Progenitor cell of endocrine pancreas (in vitro differentiated cells): ENCODE data around the gene PRAMEF5. TPM values are rescaled to one million over a fixed set of nuclear protein-coding genes. Genes with fewer than 3 reads are reported as not detected.
"Not testable (repeated sequence)": the region's sequence is repeated elsewhere in the genome, so short reads cannot be mapped to it uniquely, and the experiment has no call there.

Experiments
- DNase-seq: peaks from one replicate; pipeline ENCODE4 v3.0.0; 2021; ENCODE audit warnings: low spot score; ENCODE audit not compliant: unreplicated experiment
- H3K27ac Mint-ChIP-seq: 2 replicates; pipeline ENCODE4 v1.8.0; 2021; ENCODE audit warnings: mild to moderate bottlenecking, moderate library complexity, mixed read lengths
- H3K27me3 Mint-ChIP-seq: 2 replicates; pipeline ENCODE4 v1.8.0; 2021; ENCODE audit warnings: mixed read lengths
- H3K36me3 Mint-ChIP-seq: 2 replicates; pipeline ENCODE4 v1.8.0; 2022; ENCODE audit warnings: mixed read lengths; ENCODE audit not compliant: insufficient read depth
- H3K4me1 Mint-ChIP-seq: 2 replicates; pipeline ENCODE4 v1.8.0; 2021; ENCODE audit warnings: low read depth, mixed read lengths
- H3K4me3 Mint-ChIP-seq: 2 replicates; pipeline ENCODE4 v1.8.0; 2021; ENCODE audit warnings: low read depth, mild to moderate bottlenecking, moderate library complexity, mixed read lengths
- H3K9me3 Mint-ChIP-seq: 2 replicates; pipeline ENCODE4 v1.8.0; 2021; ENCODE audit warnings: low read depth, mixed read lengths
- total RNA-seq: library from RNA; stranded (reverse); gene quantifications from 2 replicates; pipeline ENCODE4 v1.2.1, GENCODE V29; 2021

The PRAMEF5 gene
- total RNA-seq, 1 donor from 2014 or later = not detected

DNA sequence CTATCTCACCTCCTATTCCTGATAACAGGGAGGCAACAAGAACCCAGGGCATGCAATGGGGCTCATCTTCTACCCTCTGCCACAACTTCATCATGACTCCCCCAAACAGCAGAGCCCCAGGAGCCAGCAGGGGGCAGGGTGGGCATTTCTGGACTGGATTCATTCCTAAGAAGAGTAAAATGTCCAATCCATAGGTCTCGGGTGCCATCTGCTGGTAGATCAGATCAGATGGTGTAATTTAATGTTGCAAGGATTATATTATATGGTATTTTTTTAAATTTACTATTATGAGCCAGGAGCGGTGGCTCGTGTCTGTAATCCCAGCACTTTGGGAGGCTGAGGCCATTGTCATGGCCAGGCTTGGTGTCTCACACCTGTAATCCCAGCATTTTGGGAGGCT is 11.1 kb downstream of the PRAMEF5 start:
- not testable (repeated sequence) for H3K9me3 Mint-ChIP-seq, DNase-seq, H3K4me1 Mint-ChIP-seq, H3K36me3 Mint-ChIP-seq, H3K4me3 Mint-ChIP-seq, H3K27me3 Mint-ChIP-seq, H3K27ac Mint-ChIP-seq

GRCh38 chr1:13277016-13277415 is 23.0 kb downstream of the PRAMEF5 start:
- H3K36me3 Mint-ChIP-seq, H3K9me3 Mint-ChIP-seq, H3K4me1 Mint-ChIP-seq, H3K4me3 Mint-ChIP-seq, H3K27ac Mint-ChIP-seq, H3K27me3 Mint-ChIP-seq, DNase-seq: not testable (repeated sequence)

DNA sequence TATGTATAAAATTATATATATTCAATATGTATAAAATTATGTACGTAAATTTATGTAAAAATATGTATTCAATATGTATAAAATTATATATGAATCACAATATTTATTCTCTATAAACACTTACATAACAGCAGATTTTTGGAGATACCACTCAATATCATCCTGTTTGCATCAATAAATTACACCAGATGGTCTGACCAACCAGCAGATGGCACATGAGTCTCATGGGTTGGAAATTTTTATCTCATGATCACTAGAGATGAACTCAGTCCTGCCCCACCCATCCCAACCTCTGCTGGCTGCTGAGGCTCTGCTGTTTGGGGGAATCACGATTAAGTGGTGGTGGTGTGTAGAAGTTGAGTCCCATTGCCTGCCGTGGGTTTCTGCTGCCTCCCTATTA is 25.6 kb downstream of the PRAMEF5 start:
- H3K27ac Mint-ChIP-seq, H3K36me3 Mint-ChIP-seq, H3K4me1 Mint-ChIP-seq, H3K4me3 Mint-ChIP-seq, DNase-seq, H3K9me3 Mint-ChIP-seq, H3K27me3 Mint-ChIP-seq: not testable (repeated sequence)

- not testable (repeated sequence) for H3K4me1 Mint-ChIP-seq, H3K27ac Mint-ChIP-seq, H3K9me3 Mint-ChIP-seq, DNase-seq, H3K4me3 Mint-ChIP-seq, H3K27me3 Mint-ChIP-seq, H3K36me3 Mint-ChIP-seq
These were observed 31.0 kb downstream of the PRAMEF5 start, which contains the start of gene PRAMEF8 for GRCh38 chr1:13285037-13285436. TSS of gene PRAMEF8 (minus strand) at chr1:13285137. CDS start at chr1:13284091, 1,046 bp downstream.

DNA sequence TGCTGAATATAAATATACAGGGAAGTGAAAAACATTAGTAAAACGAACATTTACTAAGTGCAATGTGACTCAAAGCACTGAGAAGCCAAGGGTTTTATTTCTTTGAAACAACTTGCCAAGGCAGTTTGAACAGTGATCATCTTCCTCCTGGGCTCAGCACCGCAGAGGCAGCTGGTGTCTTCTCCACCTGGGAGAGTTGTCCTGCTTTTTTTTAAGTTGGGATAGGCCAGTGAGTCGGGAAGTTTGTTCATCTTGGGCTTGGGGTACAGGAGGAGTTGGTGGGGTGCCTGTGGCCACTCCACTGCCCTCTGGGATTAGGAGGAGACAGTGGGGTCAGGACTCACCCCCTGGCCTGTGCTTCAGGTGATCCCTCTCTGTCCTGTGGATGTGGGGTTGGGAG is 35.0 kb downstream of the PRAMEF5 start:
- not testable (repeated sequence) for H3K4me3 Mint-ChIP-seq, H3K27ac Mint-ChIP-seq, H3K4me1 Mint-ChIP-seq, H3K36me3 Mint-ChIP-seq, H3K27me3 Mint-ChIP-seq, H3K9me3 Mint-ChIP-seq, DNase-seq

DNA sequence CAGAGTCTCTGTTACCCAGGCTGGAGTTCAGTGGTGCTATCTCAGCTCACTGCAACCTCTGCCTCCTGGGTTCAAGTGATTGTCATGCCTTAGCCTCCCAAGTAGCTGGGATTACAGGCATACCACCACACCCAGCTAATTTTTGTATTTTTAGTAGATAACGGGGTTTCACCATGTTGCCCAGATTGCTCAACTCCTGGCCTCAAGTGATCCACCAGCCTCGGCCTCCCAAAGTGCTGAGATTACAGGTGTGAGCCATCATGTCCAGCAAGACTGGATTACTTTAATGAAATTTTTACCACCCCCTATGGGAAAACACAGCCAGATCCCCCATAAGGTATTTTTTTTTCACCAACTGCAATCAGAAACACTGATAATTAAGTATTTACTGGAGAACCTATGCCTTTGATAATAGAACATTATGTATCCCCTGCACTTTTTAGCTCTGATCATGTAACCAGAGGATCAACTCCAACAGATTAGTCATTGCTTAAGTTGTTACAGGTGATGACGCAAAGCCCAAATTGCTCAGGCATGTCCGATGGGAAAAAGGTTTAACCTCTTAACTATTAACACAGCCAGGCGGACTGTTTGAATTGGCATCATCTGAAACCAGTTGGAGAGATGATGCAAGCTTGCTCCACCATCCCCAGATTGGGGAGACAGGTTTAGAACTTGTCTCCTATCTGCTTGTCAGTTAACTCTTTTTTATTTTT is 43.4 kb downstream of the PRAMEF5 start:
- not testable (repeated sequence) for H3K4me3 Mint-ChIP-seq, H3K9me3 Mint-ChIP-seq, H3K27ac Mint-ChIP-seq, H3K4me1 Mint-ChIP-seq, H3K27me3 Mint-ChIP-seq, H3K36me3 Mint-ChIP-seq, DNase-seq

- not testable (repeated sequence) for H3K9me3 Mint-ChIP-seq
These were observed 44.7 kb downstream of the PRAMEF5 start for GRCh38 chr1:13298699-13299098.

DNA sequence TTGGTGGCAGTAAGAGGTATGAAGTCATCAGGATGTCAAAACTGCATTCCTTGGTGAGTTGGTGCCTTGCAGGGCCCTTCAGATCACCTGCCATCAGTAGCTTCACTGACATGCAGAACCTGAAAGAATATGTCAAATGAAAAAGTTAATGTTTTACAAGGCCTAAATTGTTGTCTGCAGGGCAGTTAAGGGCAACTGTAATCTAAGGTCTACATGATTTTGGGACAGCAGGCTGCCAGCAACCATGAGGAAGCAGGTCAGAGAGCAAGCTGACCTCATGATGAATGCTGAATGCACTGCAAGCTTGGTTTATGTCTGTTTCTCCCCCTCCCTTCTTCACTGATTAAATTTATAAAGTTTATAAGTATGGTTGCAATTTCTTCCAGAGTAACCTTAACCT is 48.2 kb downstream of the PRAMEF5 start:
- H3K9me3 Mint-ChIP-seq, H3K4me1 Mint-ChIP-seq, DNase-seq, H3K27ac Mint-ChIP-seq, H3K4me3 Mint-ChIP-seq, H3K27me3 Mint-ChIP-seq, H3K36me3 Mint-ChIP-seq: not testable (repeated sequence)

More at GRCh38 chr1:13298699-13299098, 44.7 kb downstream of the PRAMEF5 start:
- not testable (repeated sequence) for H3K27me3 Mint-ChIP-seq, H3K4me1 Mint-ChIP-seq, H3K27ac Mint-ChIP-seq, H3K4me3 Mint-ChIP-seq, DNase-seq, H3K36me3 Mint-ChIP-seq

DNA sequence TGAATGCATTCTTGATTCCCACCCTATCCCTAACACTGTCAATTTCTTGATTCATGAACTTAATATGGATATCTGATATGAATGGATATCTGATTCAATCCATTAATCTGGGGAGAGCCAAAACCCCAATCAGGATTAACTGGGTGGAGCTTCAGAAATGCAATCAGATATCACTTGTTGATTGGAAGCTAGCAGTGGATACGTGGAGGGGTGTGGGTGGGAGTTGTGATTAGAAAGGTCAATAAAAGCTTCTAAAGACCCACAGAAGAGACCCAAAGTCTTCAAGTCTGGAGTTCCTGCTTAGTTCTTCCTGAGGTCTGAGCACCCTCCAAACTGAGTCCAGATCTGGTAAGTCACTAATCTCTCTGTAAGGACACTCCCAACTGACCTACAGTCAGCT is 49.2 kb downstream of the PRAMEF5 start, which contains the start of gene PRAMEF33:
Gene PRAMEF33 (plus strand): TSS at position 301 of the 400 bp plus-strand sequence. CDS start 2,416 bp downstream, outside the sequence.
- H3K9me3 Mint-ChIP-seq, H3K36me3 Mint-ChIP-seq, H3K4me3 Mint-ChIP-seq, H3K4me1 Mint-ChIP-seq, DNase-seq, H3K27me3 Mint-ChIP-seq, H3K27ac Mint-ChIP-seq: not testable (repeated sequence)

Other genes with a start within 250 kb of the PRAMEF5 start
- gene PRAMEF27, start 197.6 kb upstream of the PRAMEF5 start, total RNA-seq = not detected in 2 replicates
- gene HNRNPCL3, start 193.4 kb upstream of the PRAMEF5 start, total RNA-seq = not detected in 2 replicates
- gene PRAMEF25, start 183.4 kb upstream of the PRAMEF5 start, total RNA-seq = not detected in 2 replicates
- gene HNRNPCL2, start 137.3 kb upstream of the PRAMEF5 start, total RNA-seq = not detected in 2 replicates
- gene PRAMEF26, start 98.2 kb upstream of the PRAMEF5 start, total RNA-seq = not detected in 2 replicates
- gene HNRNPCL4, start 88.6 kb upstream of the PRAMEF5 start, total RNA-seq = not detected in 2 replicates
- not detected in 2 replicates for gene PRAMEF9, start 82.3 kb upstream of the PRAMEF5 start, total RNA-seq
- gene PRAMEF13, start 52.8 kb upstream of the PRAMEF5 start, total RNA-seq = not detected in 2 replicates
- gene PRAMEF18, start 28.0 kb upstream of the PRAMEF5 start, total RNA-seq = not detected in 2 replicates
- not detected in 2 replicates for gene PRAMEF8, start 30.9 kb downstream of the PRAMEF5 start, total RNA-seq
- gene PRAMEF33, start 49.3 kb downstream of the PRAMEF5 start, total RNA-seq = not detected in 2 replicates
- gene PRAMEF15, start 61.4 kb downstream of the PRAMEF5 start, total RNA-seq = not detected in 2 replicates
- not detected in 2 replicates for gene PRAMEF14, start 92.9 kb downstream of the PRAMEF5 start, total RNA-seq
- not detected in 2 replicates for gene PRAMEF19, start 117.7 kb downstream of the PRAMEF5 start, total RNA-seq
- not detected in 2 replicates for gene PRAMEF17, start 135.4 kb downstream of the PRAMEF5 start, total RNA-seq
- gene PRAMEF20, start 156.3 kb downstream of the PRAMEF5 start, total RNA-seq = not detected in 2 replicates